Uterus (tissue), 4 donors: ENCODE measurements around the gene RPAP2. TPM values are rescaled to one million over a fixed set of nuclear protein-coding genes. Genes with fewer than 3 reads are reported as not detected.

ENCODE experiments used
- DNase-seq, 2 donors: peaks; one replicate each; pipeline ENCODE4 v3.0.0-alpha.2; 2019 to 2020
- H3K27ac ChIP-seq, 2 donors: fragments of 200-600 bp; sonication (generic); 1 replicate in 1 of 2; 2 replicates in 1 of 2; pipeline ENCODE4 v1.5.1; 2016 to 2018
- H3K27me3 ChIP-seq, 2 donors: fragments of 200-600 bp; sonication (generic); one replicate each; pipeline ENCODE4 v1.5.1; 2018 to 2019; ENCODE audit warnings: control low read depth in 1 of 2
- H3K36me3 ChIP-seq, 2 donors: fragments of 200-600 bp; sonication (generic); one replicate each; pipeline ENCODE4 v1.5.1; 2019; ENCODE audit warnings: control low read depth in 1 of 2
- H3K4me1 ChIP-seq, 2 donors: fragments of 200-600 bp; sonication (generic); one replicate each; pipeline ENCODE4 v1.5.1; 2018 to 2019; ENCODE audit warnings: control low read depth in 1 of 2
- H3K4me3 ChIP-seq, 2 donors: fragments of 200-600 bp; sonication (generic); 1 replicate in 1 of 2; 2 replicates in 1 of 2; pipeline ENCODE4 v1.5.1; 2018 to 2019; ENCODE audit warnings: mild to moderate bottlenecking in 1 of 2
- H3K9me3 ChIP-seq, 2 donors: fragments of 200-600 bp; sonication (generic); one replicate each; pipeline ENCODE4 v1.5.1; 2019; ENCODE audit warnings: control low read depth in 1 of 2
- CTCF ChIP-seq, 4 experiments: fragments of 200-600 bp in 2 of 4; fragments of 450-650 bp in 2 of 4; sonication (generic) in 2 of 4; IDR thresholded peaks; one replicate each; pipeline ENCODE4 v1.5.1; 2016 to 2019; ENCODE audit warnings: antibody characterized with exemption in 4 of 4, mild to moderate bottlenecking in 2 of 4, moderate library complexity in 1 of 4
- POLR2A ChIP-seq, 2 donors: fragments of 450-650 bp; IDR thresholded peaks; one replicate each; pipeline ENCODE4 v1.6.1; 2016; ENCODE audit warnings: antibody characterized with exemption in 2 of 2, mild to moderate bottlenecking in 1 of 2, moderate library complexity in 1 of 2
- intact Hi-C: fragments of 100-400 bp; cut with DNase I; formaldehyde crosslinking; loops from one replicate; pipeline ENCODE4 v1.15.1; 2023; ENCODE audit warnings: low total_unique reads
- total RNA-seq, 4 donors: library from RNA; depleted of rRNA in 3 of 4; stranded (reverse); fragments of >200 nt in 3 of 4; gene quantifications; one replicate each; pipeline versions ENCODE4 v1.1.0 to v1.2.4, GENCODE V29; 2014 to 2023
- donor health status: DM: yes; HTN: yes; CAD: no.

RPAP2 gene
- total RNA-seq, 4 donors from 2014 or later: 7.6 to 131 (median 54.9) TPM

- H3K36me3 ChIP-seq: no peaks in the 10 kb centered on the region
- H3K9me3 ChIP-seq: peaks cover 0 to 4% of the 10 kb centered on the region in 2 donors
- intact Hi-C loops: no loop called here
Measured at GRCh38 chr1:92398519-92398918, 99.7 kb downstream of the RPAP2 start.

GRCh38 chr1:92399076-92399475, 100.2 kb downstream of the RPAP2 start:
- TF ChIP-seq CTCF (IDR thresholded peaks at IDR 0.05) (no peak), POLR2A (IDR thresholded peaks at IDR 0.05) (no peak)
- DNase-seq: no peak
- peaks cover 0 to 4% of the 10 kb centered on the region in 2 donors for H3K9me3 ChIP-seq
- no peaks in the 10 kb centered on the region for H3K27me3 ChIP-seq
- H3K36me3 ChIP-seq: no peaks in the 10 kb centered on the region
- no peak overlapping the region for H3K27ac ChIP-seq
- no peak overlapping the region for H3K4me3 ChIP-seq
- intact Hi-C loops: no loop called here
- H3K4me1 ChIP-seq: no peaks in the 10 kb centered on the region

More at GRCh38 chr1:92398519-92398918, 99.7 kb downstream of the RPAP2 start:
- Histone ChIP-seq H3K4me1 (no peaks in the 10 kb centered on the region), H3K27me3 (no peaks in the 10 kb centered on the region), H3K4me3 (no peak overlapping the region), H3K27ac (no peak overlapping the region)
- no peak for DNase-seq
- TF ChIP-seq CTCF (IDR thresholded peaks at IDR 0.05) (no peak), POLR2A (IDR thresholded peaks at IDR 0.05) (no peak)

GRCh38 chr1:92404661-92405060, 105.8 kb downstream of the RPAP2 start:
- Histone ChIP-seq H3K4me3 (no peak overlapping the region), H3K27me3 (no peaks in the 10 kb centered on the region), H3K36me3 (no peaks in the 10 kb centered on the region), H3K4me1 (no peaks in the 10 kb centered on the region), H3K27ac (no peak overlapping the region), H3K9me3 (no peaks in the 10 kb centered on the region)
- DNase-seq: no peak
- intact Hi-C loops: no loop called here
- TF ChIP-seq CTCF (IDR thresholded peaks at IDR 0.05) (no peak), POLR2A (IDR thresholded peaks at IDR 0.05) (no peak)

GRCh38 chr1:92408825-92409224, 110.0 kb downstream of the RPAP2 start:
- H3K4me1 ChIP-seq: no peaks in the 10 kb centered on the region
- no peak overlapping the region for H3K4me3 ChIP-seq
- no peaks in the 10 kb centered on the region for H3K36me3 ChIP-seq
- H3K27me3 ChIP-seq: no peaks in the 10 kb centered on the region
- no peaks in the 10 kb centered on the region for H3K9me3 ChIP-seq
- DNase-seq: no peak
- no peak overlapping the region for H3K27ac ChIP-seq
- TF ChIP-seq POLR2A (IDR thresholded peaks at IDR 0.05) (no peak), CTCF (IDR thresholded peaks at IDR 0.05) (no peak)
- intact Hi-C loops: no loop called here

- Histone ChIP-seq H3K36me3 (no peaks in the 10 kb centered on the region), H3K4me3 (no peak overlapping the region), H3K27me3 (no peaks in the 10 kb centered on the region), H3K4me1 (no peaks in the 10 kb centered on the region), H3K9me3 (no peaks in the 10 kb centered on the region), H3K27ac (no peak overlapping the region)
- intact Hi-C loops: no loop called here
- no peak for DNase-seq
- TF ChIP-seq POLR2A (IDR thresholded peaks at IDR 0.05) (no peak), CTCF (IDR thresholded peaks at IDR 0.05) (no peak)
Measured at GRCh38 chr1:92409946-92410549, 111.2 kb downstream of the RPAP2 start.
